K562 (cell line): ENCODE measurements around the gene SERBP1. TPM values are rescaled to one million over a fixed set of nuclear protein-coding genes. Genes with fewer than 3 reads are reported as not detected.

Experiments used
- ATAC-seq: fragments of 200-7000 bp; cut with Tn5 transposase; 3 replicates; pipeline ENCODE4 v1.9.1; 2020; ENCODE audit warnings: moderate library complexity
- BruUV-seq: library from RNA; stranded (reverse); fragments of 400-500 nt; replicated peaks from 2 replicates; lab custom pipeline; 2021; lab: Mats Ljungman, UMichigan
- CTCF ChIA-PET: fragments of 300-600 bp; formaldehyde crosslinking; extraction: SDS; loops from one replicate; lab custom pipeline; 2021; ENCODE audit warnings: low intra/inter-chr PET ratio; lab: Yijun Ruan, JAX
- POLR2A ChIA-PET: fragments of 300-600, 350-650 bp; sonication (Branson Sonifier 250); formaldehyde crosslinking; extraction: SDS; loops from one replicate; lab custom pipeline; 2021; ENCODE audit warnings: antibody characterized with exemption, inconsistent platforms; lab: Yijun Ruan, JAX
- DNase-seq, 4 experiments: peaks; one replicate each; pipeline versions ENCODE4 v3.0.0 to v3.0.0-alpha.2; 2011 to 2018; ENCODE audit warnings: low spot score in 3 of 4, mixed read lengths in 3 of 4; ENCODE audit errors: extremely low read depth in 1 of 4
- FAIRE-seq: peaks from 2 replicates; lab custom pipeline; 2011; peaks lifted over from hg19 to GRCh38; lab: Jason Lieb, UNC
- H2AFZ ChIP-seq: 2 replicates; pipeline ENCODE4 v1.6.0; 2011; ENCODE audit warnings: low read depth, low read length, control low read depth, inconsistent platforms
- H3K27ac ChIP-seq: fragments of 200-600 bp; 3 replicates; pipeline ENCODE4 v1.8.0; 2011; ENCODE audit warnings: low read depth, mild to moderate bottlenecking, control low read depth, inconsistent platforms, low read length, moderate library complexity, mixed read lengths; ENCODE audit errors: extremely low read depth
- H3K27me3 ChIP-seq, 2 experiments: fragments of 300-600 bp in 1 of 2; 2 replicates in 1 of 2; 3 replicates in 1 of 2; pipeline versions ENCODE4 v1.6.0 to v1.8.0; 2011; ENCODE audit warnings: inconsistent platforms in 2 of 2, low read length in 2 of 2, mild to moderate bottlenecking in 1 of 2, mixed read lengths in 1 of 2, moderate library complexity in 1 of 2; ENCODE audit not compliant: control insufficient read depth in 2 of 2, insufficient read depth in 2 of 2
- H3K36me3 ChIP-seq: fragments of 300-600 bp; 3 replicates; pipeline ENCODE4 v1.8.0; 2011; ENCODE audit warnings: mild to moderate bottlenecking, low read length, inconsistent platforms; ENCODE audit not compliant: control insufficient read depth, insufficient read depth
- H3K4me1 ChIP-seq, 2 experiments: fragments of 200-600 bp in 1 of 2; replicated peaks in 1 of 2; 2 replicates in 1 of 2; 3 replicates in 1 of 2; pipeline versions ENCODE4 v1.5.1 to v1.8.0; 2011; ENCODE audit warnings: inconsistent platforms in 2 of 2, low read length in 2 of 2, mild to moderate bottlenecking in 1 of 2, mixed read lengths in 1 of 2, moderate library complexity in 1 of 2; ENCODE audit not compliant: control insufficient read depth in 2 of 2, insufficient read depth in 2 of 2
- H3K4me2 ChIP-seq: 2 replicates; pipeline ENCODE4 v1.6.1; 2011; ENCODE audit warnings: low read length, control low read depth, inconsistent platforms, mixed read lengths; ENCODE audit not compliant: insufficient read depth
- H3K4me3 ChIP-seq: fragments of 200-600 bp; sonication (generic), shearing (Covaris generic); 2 replicates; pipeline ENCODE4 v1.5.1; 2016; ENCODE audit warnings: control low read depth, inconsistent platforms
- H3K79me2 ChIP-seq: fragments of 200-600 bp; 3 replicates; pipeline ENCODE4 v1.8.0; 2011; ENCODE audit warnings: low read length, inconsistent platforms; ENCODE audit not compliant: control insufficient read depth, insufficient read depth
- H3K9ac ChIP-seq, 2 experiments: 2 replicates each; pipeline versions ENCODE4 v1.6.0 to v1.6.1; 2011; ENCODE audit warnings: low read depth in 2 of 2, low read length in 2 of 2, control low read depth in 1 of 2, inconsistent platforms in 1 of 2, mild to moderate bottlenecking in 1 of 2, mixed read lengths in 1 of 2; ENCODE audit not compliant: insufficient read depth in 1 of 2
- H3K9me1 ChIP-seq: one replicate; pipeline ENCODE4 v1.6.0; 2011; ENCODE audit warnings: inconsistent platforms, mild to moderate bottlenecking, low read length, moderate library complexity; ENCODE audit not compliant: control insufficient read depth, insufficient read depth
- H3K9me3 ChIP-seq: replicated peaks from 2 replicates; pipeline ENCODE4 v1.5.1; 2011; ENCODE audit warnings: low read depth, low read length, inconsistent platforms; ENCODE audit not compliant: control insufficient read depth, insufficient read depth
- H4K20me1 ChIP-seq: replicated peaks from 2 replicates; pipeline ENCODE4 v1.6.1; 2011; ENCODE audit warnings: low read length, inconsistent platforms, mixed read lengths; ENCODE audit not compliant: control insufficient read depth, insufficient read depth
- BRD4 ChIP-seq: fragments of 200-600 bp; sonication (generic); IDR thresholded peaks from 2 replicates; pipeline ENCODE4 v1.6.1; 2017; ENCODE audit warnings: inconsistent platforms
- EWSR1 ChIP-seq: fragments of 450-650 bp; IDR thresholded peaks from 2 replicates; pipeline ENCODE4 v1.6.1; 2018; ENCODE audit warnings: borderline replicate concordance, mild to moderate bottlenecking, low read depth, moderate library complexity; ENCODE audit not compliant: partially characterized antibody
- GABPA ChIP-seq: fragments of 200-800 bp; sonication (Bioruptor generic); conservative IDR thresholded peaks from 2 replicates; pipeline ENCODE4 v1.6.1; 2016; ENCODE audit warnings: low read depth, missing genetic modification characterization, missing compliant biosample characterization
- HDAC2 ChIP-seq: fragments of 450-650 bp; IDR thresholded peaks from 2 replicates; pipeline ENCODE4 v1.6.1; 2016; ENCODE audit warnings: mild to moderate bottlenecking
- KDM4B ChIP-seq, 2 experiments: fragments of 450-650 bp in 1 of 2; sonication (generic) in 1 of 2; IDR thresholded peaks; 2 replicates each; pipeline ENCODE4 v1.6.1; 2016 to 2017; ENCODE audit warnings: borderline replicate concordance in 2 of 2, antibody characterized with exemption in 1 of 2, low read depth in 1 of 2, mild to moderate bottlenecking in 1 of 2
- KHSRP ChIP-seq: fragments of 450-650 bp; IDR thresholded peaks from 2 replicates; pipeline ENCODE4 v1.6.1; 2017
- LARP7 ChIP-seq: fragments of 450-650 bp; IDR thresholded peaks from 2 replicates; pipeline ENCODE4 v1.6.1; 2016
- LCOR ChIP-seq: sonication (generic); formaldehyde crosslinking; IDR thresholded peaks from 2 replicates; pipeline ENCODE4 v1.8.0; 2022; ENCODE audit warnings: mild to moderate bottlenecking, missing genetic modification reagents
- MED1 ChIP-seq: sonication (generic); formaldehyde crosslinking; IDR thresholded peaks from 2 replicates; pipeline ENCODE4 v1.8.1; 2023; ENCODE audit warnings: missing genetic modification reagents, borderline replicate concordance
- MITF ChIP-seq: IDR thresholded peaks from 2 replicates; pipeline ENCODE4 v1.6.1; 2014; ENCODE audit warnings: antibody characterized with exemption
- PHF20 ChIP-seq: fragments of 450-650 bp; IDR thresholded peaks from 2 replicates; pipeline ENCODE4 v1.6.1; 2018; ENCODE audit not compliant: partially characterized antibody
- PPARD ChIP-seq: fragments of 250-450 bp; sonication (Bioruptor Pico); IDR thresholded peaks from 2 replicates; pipeline ENCODE4 v1.8.0; 2022; ENCODE audit warnings: inconsistent platforms, mild to moderate bottlenecking, moderate library complexity
- TCF7 ChIP-seq: sonication (generic); IDR thresholded peaks from 2 replicates; pipeline ENCODE4 v1.6.1; 2016; ENCODE audit warnings: antibody characterized with exemption, borderline replicate concordance
- THRAP3 ChIP-seq: fragments of 450-650 bp; IDR thresholded peaks from 2 replicates; pipeline ENCODE4 v1.6.1; 2016; ENCODE audit warnings: mild to moderate bottlenecking, inconsistent platforms, borderline replicate concordance
- ZFP91 ChIP-seq: sonication (generic); formaldehyde crosslinking; IDR thresholded peaks from 2 replicates; pipeline ENCODE4 v1.8.0; 2022; ENCODE audit warnings: mild to moderate bottlenecking, missing genetic modification reagents
- ZNF384 ChIP-seq: IDR thresholded peaks from 2 replicates; pipeline ENCODE4 v1.6.1; 2012; ENCODE audit warnings: low read depth, low read length, improper control_type of control experiment
- WGBS: fragments of 100-300 bp; shearing (Covaris generic); methylation state at CpG from one replicate; pipeline ENCODE4 v1.1.6; 2016; ENCODE audit warnings: low coverage, mixed read lengths; ENCODE audit not compliant: insufficient coverage; ENCODE audit errors: missing lambda C conversion rate; 5-methylcytosine and 5-hydroxymethylcytosine counted together
- in situ Hi-C: fragments of 300-500 bp; cut with MboI; formaldehyde crosslinking; loops from 4 replicates; pipeline ENCODE4 v1.15.0; 2018; ENCODE audit warnings: inconsistent platforms, mixed read lengths
- intact Hi-C: fragments of 100-400 bp; cut with micrococcal nuclease; formaldehyde crosslinking; loops from 2 replicates; pipeline ENCODE4 v1.14.2; 2022
- polyA plus RNA-seq, 8 experiments: library from polyadenylated mRNA; depleted of rRNA in 4 of 8; stranded (reverse) in 5 of 8; unstranded in 3 of 8; fragments of >200 nt; fragmentation: Nextera tagmentation in 2 of 8; fragmentation: Illumina TruSeq in 1 of 8; extraction: Ambion mirVana in 2 of 8; extraction: Trizol in 1 of 8; gene quantifications; 2 replicates each; pipeline versions ENCODE4 v1.2.1 to v1.2.3, GENCODE V29; 2011 to 2014; ENCODE audit warnings: inconsistent platforms in 1 of 8, missing spikeins in 1 of 8
- total RNA-seq, 7 experiments: library from RNA; depleted of rRNA in 6 of 7; stranded (reverse); fragments of >200 nt in 6 of 7; fragmentation: Illumina TruSeq in 2 of 7; extraction: Trizol in 2 of 7; gene quantifications; 2 replicates each; pipeline versions ENCODE4 v1.2.1 to v1.2.3, GENCODE V29; 2011 to 2021; ENCODE audit warnings: low replicate concordance in 1 of 7

The SERBP1 gene
- total and polyA plus RNA-seq, 9 of the 15 experiments (the other 6 are each of a cell fraction or from before 2014, with no cell fraction given), result 79.9 to 761 (median 464) TPM

- TF ChIP-seq LCOR (CRISPR knock-in tag) (0 out of 2 replicates have a peak, but pooled peaks have one; percentile 24), BRD4 (peak; percentile 91), ZFP91 (no peak)
Measured at GRCh38 chr1:67429528-67430357, 459 bp downstream of the SERBP1 start (continued).

- H3K4me3 ChIP-seq, result peak overlapping the region; percentile 96
- WGBS, result under 1% methylated on average over 25 of the region's 25 CpGs
- intact Hi-C loops (loop anchor here (2.0 to 5.0 kb wide), 2 partner anchors 73 to 82 kb away; no protein-coding TSS in a partner anchor), in situ Hi-C loops (no loop called here)
- H3K9me3 ChIP-seq, result no peaks in the 10 kb centered on the region; the same call in 1 of the 2 replicates
- no peak overlapping the region for H2AFZ ChIP-seq
- no peaks in the 10 kb centered on the region for H3K27me3 ChIP-seq
- peaks cover 56% of the 10 kb centered on the region for H3K36me3 ChIP-seq
- ChIA-PET POLR2A (interaction anchor here (0.6 to 3.9 kb wide), 23 partner anchors 8 to 256 kb away, joined by 3 to 35 read pairs (median 4); partner anchors contain the start of gene GADD45A), CTCF (no interaction called here)
- peaks cover 43% of the 10 kb centered on the region for H4K20me1 ChIP-seq
- peaks cover 85% of the 10 kb centered on the region for H3K79me2 ChIP-seq
- peaks cover 14 to 19% of the 10 kb centered on the region in 2 experiments; a peak in 4 of 5 replicates for H3K4me1 ChIP-seq
- H3K27ac ChIP-seq, result peak overlapping the region; percentile 98
- no peaks in the 10 kb centered on the region for H3K9me1 ChIP-seq
- BruUV-seq, result no TSS peak
- peak overlapping the region; percentile 97 to 99 for H3K9ac ChIP-seq
- peak overlapping the region; percentile 95 for H3K4me2 ChIP-seq
- ATAC-seq (peak; percentile 3; the same call in 1 of the 3 replicates), DNase-seq (peak in 3 of 4 experiments; percentile 30 to 67 (median 31)), FAIRE-seq (no peak)
- no peak for TF ChIP-seq EWSR1
- no peak for TF ChIP-seq TCF7
- TF ChIP-seq GABPA (tag), result no peak
- peak; percentile 69 for TF ChIP-seq HDAC2
- TF ChIP-seq KDM4B (IDR thresholded peaks at IDR 0.05; ENCODE audit: borderline replicate concordance in 2 of 2, low read depth in 1 of 2), result no peak
- no peak for TF ChIP-seq MITF
- TF ChIP-seq PHF20, result no peak
- no peak for TF ChIP-seq THRAP3
- peak; percentile 35; the same call in 1 of the 2 replicates for TF ChIP-seq ZNF384
- no peak for TF ChIP-seq PPARD (CRISPR knock-in tag)
- TF ChIP-seq KHSRP, result no peak
- no peak for TF ChIP-seq MED1 (CRISPR knock-in tag)
- TF ChIP-seq LARP7, result no peak
Measured at GRCh38 chr1:67429011-67429527, 1.1 kb downstream of the SERBP1 start.
